H1 (cell line): Measurements from ENCODE around the gene RNF123. TPM values are rescaled to one million over a fixed set of nuclear protein-coding genes. Genes with fewer than 3 reads are reported as not detected.
A peak's percentile ranks its signal among the peaks of the same experiment; 100 is the strongest.
"Not testable (repeated sequence)": the region's sequence is repeated elsewhere in the genome, so short reads cannot be mapped to it uniquely, and the experiment has no call there.

Source experiments
- CTCF ChIA-PET: fragments of 300-600 bp; sonication (Branson Sonifier 250); formaldehyde crosslinking; loops from one replicate; lab custom pipeline; 2021; ENCODE audit not compliant: partially characterized antibody; lab: Charles Lee
- POLR2A ChIA-PET: fragments of 300-600 bp; sonication (Branson Sonifier 250); formaldehyde crosslinking; loops from one replicate; lab custom pipeline; 2021; ENCODE audit warnings: inconsistent platforms; ENCODE audit not compliant: partially characterized antibody; lab: Charles Lee
- DNase-seq, 2 experiments: peaks; one replicate each; pipeline versions ENCODE4 v3.0.0 to v3.0.0-alpha.2; 2010 to 2022; ENCODE audit warnings: low spot score in 2 of 2, low read depth in 1 of 2, mixed read lengths in 1 of 2
- FAIRE-seq: peaks from 2 replicates; lab custom pipeline; 2011; peaks lifted over from hg19 to GRCh38; lab: Jason Lieb, UNC
- H2AFZ ChIP-seq: 2 replicates; pipeline ENCODE4 v1.8.1; 2012; ENCODE audit warnings: low read length, inconsistent platforms
- H2AK5ac ChIP-seq: 2 replicates; pipeline ENCODE4 v1.6.1; 2013; ENCODE audit warnings: low read depth, low read length
- H2BK120ac ChIP-seq: replicated peaks from 2 replicates; pipeline ENCODE3; 2013; ENCODE audit warnings: low read depth, low read length, inconsistent platforms
- H2BK12ac ChIP-seq: 2 replicates; pipeline ENCODE4 v1.6.1; 2013; ENCODE audit warnings: low read depth, low read length
- H2BK15ac ChIP-seq: 2 replicates; pipeline ENCODE4 v1.6.1; 2013; ENCODE audit warnings: low read length
- H2BK20ac ChIP-seq: 2 replicates; pipeline ENCODE4 v1.6.1; 2013; ENCODE audit warnings: low read length
- H2BK5ac ChIP-seq: 2 replicates; pipeline ENCODE4 v1.6.1; 2013; ENCODE audit warnings: low read depth, low read length
- H3K14ac ChIP-seq: 2 replicates; pipeline ENCODE4 v1.6.1; 2013; ENCODE audit warnings: inconsistent platforms; ENCODE audit not compliant: insufficient read length
- H3K18ac ChIP-seq: 2 replicates; pipeline ENCODE4 v1.6.1; 2013; ENCODE audit warnings: low read length; ENCODE audit errors: extremely low read depth
- H3K23ac ChIP-seq: 2 replicates; pipeline ENCODE4 v1.6.1; 2013; ENCODE audit warnings: inconsistent platforms; ENCODE audit not compliant: insufficient read length
- H3K23me2 ChIP-seq: 2 replicates; pipeline ENCODE4 v1.6.1; 2013; ENCODE audit warnings: low read depth, low read length
- H3K27ac ChIP-seq: 2 replicates; pipeline ENCODE4 v1.6.1; 2011; ENCODE audit warnings: low read depth, low read length, inconsistent platforms
- H3K27me3 ChIP-seq, 4 experiments: replicated peaks in 1 of 4; 1 replicate in 1 of 4; 2 replicates in 3 of 4; pipeline versions ENCODE4 v1.6.1 to v1.8.1; 2011 to 2013; ENCODE audit warnings: low read length in 3 of 4, mild to moderate bottlenecking in 3 of 4, inconsistent platforms in 2 of 4, mixed read lengths in 2 of 4, moderate library complexity in 1 of 4; ENCODE audit not compliant: control insufficient read depth in 3 of 4, insufficient read depth in 3 of 4; ENCODE audit errors: extremely low read depth in 1 of 4
- H3K36me3 ChIP-seq, 4 experiments: 2 replicates each; pipeline versions ENCODE4 v1.6.1 to v1.8.1; 2011 to 2013; ENCODE audit warnings: mild to moderate bottlenecking in 4 of 4, low read length in 3 of 4, moderate library complexity in 2 of 4, control low read depth in 1 of 4, inconsistent platforms in 1 of 4; ENCODE audit not compliant: insufficient read depth in 4 of 4, control insufficient read depth in 2 of 4
- H3K4ac ChIP-seq: replicated peaks from 2 replicates; pipeline ENCODE3; 2013; ENCODE audit warnings: low read length, low read depth, mixed read lengths, inconsistent platforms; ENCODE audit not compliant: insufficient read length
- H3K4me1 ChIP-seq, 4 experiments: replicated peaks in 1 of 4; 1 replicate in 1 of 4; 2 replicates in 3 of 4; pipeline versions ENCODE4 v1.6.1 to v1.8.1; 2011 to 2013; ENCODE audit warnings: low read length in 3 of 4, inconsistent platforms in 2 of 4, mixed read lengths in 1 of 4; ENCODE audit not compliant: insufficient read depth in 4 of 4, control insufficient read depth in 3 of 4
- H3K4me2 ChIP-seq, 2 experiments: 2 replicates each; pipeline versions ENCODE4 v1.6.1 to v1.8.1; 2011 to 2013; ENCODE audit warnings: low read depth in 2 of 2, low read length in 2 of 2, control low read depth in 1 of 2, inconsistent platforms in 1 of 2, mild to moderate bottlenecking in 1 of 2; ENCODE audit not compliant: insufficient read depth in 1 of 2
- H3K4me3 ChIP-seq, 4 experiments: fragments of 200-600, 300-600 bp in 1 of 4; sonication (generic), shearing (Covaris generic), sonication (Bioruptor Twin) in 1 of 4; 2 replicates each; pipeline versions ENCODE4 v1.5.1 to v1.8.1; 2011 to 2016; ENCODE audit warnings: low read length in 4 of 4, low read depth in 3 of 4, control low read depth in 2 of 4, inconsistent platforms in 2 of 4, mild to moderate bottlenecking in 2 of 4, mixed read lengths in 1 of 4, moderate library complexity in 1 of 4; ENCODE audit not compliant: insufficient read depth in 2 of 4; ENCODE audit errors: extremely low read depth in 1 of 4
- H3K56ac ChIP-seq: replicated peaks from 2 replicates; pipeline ENCODE3; 2013; ENCODE audit warnings: low read depth, mild to moderate bottlenecking, mixed read lengths, low read length, inconsistent platforms; ENCODE audit not compliant: insufficient read length
- H3K79me1 ChIP-seq: 2 replicates; pipeline ENCODE4 v1.6.1; 2013; ENCODE audit warnings: low read depth, low read length, control low read depth
- H3K79me2 ChIP-seq, 2 experiments: 2 replicates each; pipeline versions ENCODE4 v1.6.1 to v1.8.1; 2012 to 2013; ENCODE audit warnings: low read length in 2 of 2, mild to moderate bottlenecking in 2 of 2, inconsistent platforms in 1 of 2; ENCODE audit not compliant: insufficient read depth in 2 of 2, control insufficient read depth in 1 of 2
- H3K9ac ChIP-seq, 4 experiments: replicated peaks in 1 of 4; 1 replicate in 1 of 4; 2 replicates in 3 of 4; pipeline versions ENCODE4 v1.6.1 to v1.8.1; 2011 to 2013; ENCODE audit warnings: low read depth in 3 of 4, low read length in 3 of 4, control low read depth in 2 of 4, mild to moderate bottlenecking in 2 of 4, moderate library complexity in 2 of 4, inconsistent platforms in 1 of 4; ENCODE audit errors: extremely low read depth in 1 of 4
- H3K9me3 ChIP-seq, 2 experiments: 2 replicates each; pipeline versions ENCODE4 v1.6.1 to v1.8.1; 2012 to 2013; ENCODE audit warnings: mild to moderate bottlenecking in 2 of 2, moderate library complexity in 2 of 2, control low read depth in 1 of 2, inconsistent platforms in 1 of 2, low read depth in 1 of 2, low read length in 1 of 2, mixed read lengths in 1 of 2; ENCODE audit not compliant: insufficient read depth in 2 of 2
- H4K20me1 ChIP-seq, 2 experiments: replicated peaks in 1 of 2; 2 replicates each; pipeline versions ENCODE3 to v1.8.1; 2011 to 2013; ENCODE audit warnings: inconsistent platforms in 2 of 2, low read length in 2 of 2, mild to moderate bottlenecking in 1 of 2; ENCODE audit not compliant: insufficient read depth in 2 of 2, control insufficient read depth in 1 of 2
- H4K5ac ChIP-seq: 2 replicates; pipeline ENCODE4 v1.6.1; 2013; ENCODE audit warnings: low read length, low read depth, mixed read lengths, inconsistent platforms; ENCODE audit not compliant: insufficient read length
- H4K8ac ChIP-seq: 2 replicates; pipeline ENCODE4 v1.8.0; 2013; ENCODE audit warnings: mild to moderate bottlenecking, moderate library complexity, low read length, inconsistent platforms; ENCODE audit not compliant: insufficient read depth; ENCODE audit errors: extremely low read depth
- H4K91ac ChIP-seq: replicated peaks from 2 replicates; pipeline ENCODE3; 2013; ENCODE audit warnings: low read length, mixed read lengths, inconsistent platforms; ENCODE audit not compliant: insufficient read length
- WGBS, 2 experiments: shearing (Covaris generic) in 1 of 2; methylation state at CpG; one replicate each; pipeline versions ENCODE4 v1.1.6 to v1.1.7; 2013 to 2015; ENCODE audit warnings: low lambda C conversion rate in 2 of 2, mixed read lengths in 2 of 2, inconsistent platforms in 1 of 2, low coverage in 1 of 2, missing lambda C conversion rate in 1 of 2; ENCODE audit not compliant: insufficient replicate concordance in 2 of 2, insufficient coverage in 1 of 2, insufficient read length in 1 of 2; ENCODE audit errors: extremely low coverage in 1 of 2, missing lambda C conversion rate in 1 of 2; 5-methylcytosine and 5-hydroxymethylcytosine counted together
- polyA plus RNA-seq, 7 experiments: library from polyadenylated mRNA; depleted of rRNA in 3 of 7; stranded (reverse) in 5 of 7; unstranded in 2 of 7; fragments of >200 nt in 5 of 7; fragments of 200-250 nt in 2 of 7; gene quantifications; 1 replicate in 5 of 7; 2 replicates in 1 of 7; 4 replicates in 1 of 7; pipeline versions ENCODE4 v1.2.1 to v1.2.3, GENCODE V29; 2011 to 2013; ENCODE audit warnings: missing spikeins in 2 of 7, mixed read lengths in 2 of 7
- total RNA-seq: library from RNA; stranded (reverse); fragmentation: NEBNext Ultra II Directional; extraction: Animal tissue kit (Norgen Biotek cat#: 25700); gene quantifications from 2 replicates; pipeline ENCODE4 v1.2.1, GENCODE V29; 2021

The RNF123 gene
- total and polyA plus RNA-seq, 2 of the 8 experiments (the other 6 are each of a cell fraction or from before 2014, with no cell fraction given), result 30.5 to 57.7 TPM

GRCh38 chr3:49688338-49689045, 865 bp upstream of the RNF123 start:
- not testable (repeated sequence) for H2BK5ac ChIP-seq, H3K79me1 ChIP-seq, H3K36me3 ChIP-seq, DNase-seq, H2AFZ ChIP-seq, H4K5ac ChIP-seq, H3K4ac ChIP-seq, H3K27me3 ChIP-seq, H2BK20ac ChIP-seq, H3K14ac ChIP-seq, H2AK5ac ChIP-seq, H4K20me1 ChIP-seq, H3K9ac ChIP-seq, H2BK12ac ChIP-seq, H3K18ac ChIP-seq, H3K4me1 ChIP-seq, H3K56ac ChIP-seq, H3K9me3 ChIP-seq, H4K91ac ChIP-seq, H3K79me2 ChIP-seq, H3K27ac ChIP-seq, FAIRE-seq, H4K8ac ChIP-seq, H3K23ac ChIP-seq, H2BK120ac ChIP-seq
- Histone ChIP-seq H3K4me2 (peak overlapping the region; percentile 44 to 66), H3K4me3 (peak overlapping the region in 3 of 4 experiments; percentile 81 to 98 (median 90); a peak in 3 of 8 replicates), H2BK15ac (peak overlapping the region; percentile 16; the same call in 1 of the 2 replicates), H3K23me2 (peaks cover 14% of the 10 kb centered on the region)
- 68% methylated on average over 5 of the region's 7 CpGs; no CpG with 5 or more reads in 1 of the 2 experiments for WGBS, 2 experiments
- POLR2A ChIA-PET, result interaction anchor here (0.8 to 2.6 kb wide), 4 partner anchors 9 to 30 kb away, joined by 3 to 12 read pairs (median 5); partner anchors contain the start of gene AMIGO3
- CTCF ChIA-PET, result interaction anchor here (0.7 to 2.0 kb wide), 2 partner anchors 12 to 123 kb away, joined by 3 to 11 read pairs; no protein-coding TSS in a partner anchor
